ENCODE data around the gene FLVCR1.

DNA sequence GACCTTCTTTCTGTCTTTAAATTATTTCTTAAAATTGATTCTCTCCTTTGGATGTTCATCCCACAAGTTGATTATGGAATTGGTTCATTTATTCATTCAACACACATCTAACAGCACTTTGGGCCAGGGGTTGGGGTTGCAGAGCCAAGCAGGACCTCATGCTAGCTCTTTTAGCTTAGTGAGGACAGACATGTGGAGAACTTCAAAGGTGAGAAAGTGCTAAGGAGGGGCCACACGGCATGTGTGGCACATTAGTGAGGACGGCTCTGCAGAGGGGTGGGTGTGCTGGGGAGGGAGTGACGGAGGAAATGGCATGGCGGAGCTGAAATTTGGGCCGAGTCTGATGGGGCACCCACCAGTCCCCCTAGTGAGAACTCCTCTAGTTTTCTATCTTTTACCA, 59.8 kb downstream of the FLVCR1 start:
- TF ChIP-seq, protein P1, sequence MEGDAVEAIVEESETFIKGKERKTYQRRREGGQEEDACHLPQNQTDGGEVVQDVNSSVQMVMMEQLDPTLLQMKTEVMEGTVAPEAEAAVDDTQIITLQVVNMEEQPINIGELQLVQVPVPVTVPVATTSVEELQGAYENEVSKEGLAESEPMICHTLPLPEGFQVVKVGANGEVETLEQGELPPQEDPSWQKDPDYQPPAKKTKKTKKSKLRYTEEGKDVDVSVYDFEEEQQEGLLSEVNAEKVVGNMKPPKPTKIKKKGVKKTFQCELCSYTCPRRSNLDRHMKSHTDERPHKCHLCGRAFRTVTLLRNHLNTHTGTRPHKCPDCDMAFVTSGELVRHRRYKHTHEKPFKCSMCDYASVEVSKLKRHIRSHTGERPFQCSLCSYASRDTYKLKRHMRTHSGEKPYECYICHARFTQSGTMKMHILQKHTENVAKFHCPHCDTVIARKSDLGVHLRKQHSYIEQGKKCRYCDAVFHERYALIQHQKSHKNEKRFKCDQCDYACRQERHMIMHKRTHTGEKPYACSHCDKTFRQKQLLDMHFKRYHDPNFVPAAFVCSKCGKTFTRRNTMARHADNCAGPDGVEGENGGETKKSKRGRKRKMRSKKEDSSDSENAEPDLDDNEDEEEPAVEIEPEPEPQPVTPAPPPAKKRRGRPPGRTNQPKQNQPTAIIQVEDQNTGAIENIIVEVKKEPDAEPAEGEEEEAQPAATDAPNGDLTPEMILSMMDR (IDR thresholded peaks at IDR 0.05): no peak
- no peak for TF ChIP-seq ZFX (IDR thresholded peaks at IDR 0.05; ENCODE audit: borderline replicate concordance)

Data from 22Rv1 (cell line).